ENCODE results near the gene LANCL2.

DNA sequence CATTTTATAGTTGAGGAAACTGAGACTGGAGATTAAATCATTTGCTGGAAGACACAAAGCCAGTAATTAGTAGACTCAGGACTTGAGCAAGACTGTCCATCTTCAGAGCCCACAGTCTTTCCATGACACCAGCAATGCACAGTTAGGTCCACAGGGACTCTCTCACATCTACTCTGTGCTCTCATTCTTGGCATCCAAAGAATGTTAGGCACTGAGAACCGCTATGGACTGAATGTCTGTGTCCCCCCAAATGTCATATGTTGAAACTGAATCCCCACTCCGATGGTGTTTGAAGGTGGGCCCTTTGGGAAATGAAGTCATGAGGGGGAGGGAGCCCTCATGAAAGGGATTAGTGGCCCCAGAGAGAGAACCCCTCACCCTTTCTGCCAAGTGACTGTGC is 100.6 kb downstream of the LANCL2 start:
- TF ChIP-seq, protein P1, sequence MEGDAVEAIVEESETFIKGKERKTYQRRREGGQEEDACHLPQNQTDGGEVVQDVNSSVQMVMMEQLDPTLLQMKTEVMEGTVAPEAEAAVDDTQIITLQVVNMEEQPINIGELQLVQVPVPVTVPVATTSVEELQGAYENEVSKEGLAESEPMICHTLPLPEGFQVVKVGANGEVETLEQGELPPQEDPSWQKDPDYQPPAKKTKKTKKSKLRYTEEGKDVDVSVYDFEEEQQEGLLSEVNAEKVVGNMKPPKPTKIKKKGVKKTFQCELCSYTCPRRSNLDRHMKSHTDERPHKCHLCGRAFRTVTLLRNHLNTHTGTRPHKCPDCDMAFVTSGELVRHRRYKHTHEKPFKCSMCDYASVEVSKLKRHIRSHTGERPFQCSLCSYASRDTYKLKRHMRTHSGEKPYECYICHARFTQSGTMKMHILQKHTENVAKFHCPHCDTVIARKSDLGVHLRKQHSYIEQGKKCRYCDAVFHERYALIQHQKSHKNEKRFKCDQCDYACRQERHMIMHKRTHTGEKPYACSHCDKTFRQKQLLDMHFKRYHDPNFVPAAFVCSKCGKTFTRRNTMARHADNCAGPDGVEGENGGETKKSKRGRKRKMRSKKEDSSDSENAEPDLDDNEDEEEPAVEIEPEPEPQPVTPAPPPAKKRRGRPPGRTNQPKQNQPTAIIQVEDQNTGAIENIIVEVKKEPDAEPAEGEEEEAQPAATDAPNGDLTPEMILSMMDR (IDR thresholded peaks at IDR 0.05): no peak
- TF ChIP-seq POLR2A (IDR thresholded peaks at IDR 0.05) (no peak), POLR2AphosphoS5 (IDR thresholded peaks at IDR 0.05) (no peak), EP300 (IDR thresholded peaks at IDR 0.05) (no peak)
